H1 (cell line): Measurements from ENCODE around the gene PHF13. TPM values are rescaled to one million over a fixed set of nuclear protein-coding genes. Genes with fewer than 3 reads are reported as not detected.

ENCODE experiments used
- CTCF ChIA-PET: fragments of 300-600 bp; sonication (Branson Sonifier 250); formaldehyde crosslinking; loops from one replicate; lab custom pipeline; 2021; ENCODE audit not compliant: partially characterized antibody; lab: Charles Lee
- POLR2A ChIA-PET: fragments of 300-600 bp; sonication (Branson Sonifier 250); formaldehyde crosslinking; loops from one replicate; lab custom pipeline; 2021; ENCODE audit warnings: inconsistent platforms; ENCODE audit not compliant: partially characterized antibody; lab: Charles Lee
- DNase-seq, 2 experiments: peaks; one replicate each; pipeline versions ENCODE4 v3.0.0 to v3.0.0-alpha.2; 2010 to 2022; ENCODE audit warnings: low spot score in 2 of 2, low read depth in 1 of 2, mixed read lengths in 1 of 2
- FAIRE-seq: peaks from 2 replicates; lab custom pipeline; 2011; peaks lifted over from hg19 to GRCh38; lab: Jason Lieb, UNC
- H2AFZ ChIP-seq: 2 replicates; pipeline ENCODE4 v1.8.1; 2012; ENCODE audit warnings: low read length, inconsistent platforms
- H2AK5ac ChIP-seq: 2 replicates; pipeline ENCODE4 v1.6.1; 2013; ENCODE audit warnings: low read depth, low read length
- H2BK120ac ChIP-seq: replicated peaks from 2 replicates; pipeline ENCODE3; 2013; ENCODE audit warnings: low read depth, low read length, inconsistent platforms
- H2BK12ac ChIP-seq: 2 replicates; pipeline ENCODE4 v1.6.1; 2013; ENCODE audit warnings: low read depth, low read length
- H2BK15ac ChIP-seq: 2 replicates; pipeline ENCODE4 v1.6.1; 2013; ENCODE audit warnings: low read length
- H2BK20ac ChIP-seq: 2 replicates; pipeline ENCODE4 v1.6.1; 2013; ENCODE audit warnings: low read length
- H2BK5ac ChIP-seq: 2 replicates; pipeline ENCODE4 v1.6.1; 2013; ENCODE audit warnings: low read depth, low read length
- H3K14ac ChIP-seq: 2 replicates; pipeline ENCODE4 v1.6.1; 2013; ENCODE audit warnings: inconsistent platforms; ENCODE audit not compliant: insufficient read length
- H3K18ac ChIP-seq: 2 replicates; pipeline ENCODE4 v1.6.1; 2013; ENCODE audit warnings: low read length; ENCODE audit errors: extremely low read depth
- H3K23ac ChIP-seq: 2 replicates; pipeline ENCODE4 v1.6.1; 2013; ENCODE audit warnings: inconsistent platforms; ENCODE audit not compliant: insufficient read length
- H3K23me2 ChIP-seq: 2 replicates; pipeline ENCODE4 v1.6.1; 2013; ENCODE audit warnings: low read depth, low read length
- H3K27ac ChIP-seq: 2 replicates; pipeline ENCODE4 v1.6.1; 2011; ENCODE audit warnings: low read depth, low read length, inconsistent platforms
- H3K27me3 ChIP-seq, 4 experiments: replicated peaks in 1 of 4; 1 replicate in 1 of 4; 2 replicates in 3 of 4; pipeline versions ENCODE4 v1.6.1 to v1.8.1; 2011 to 2013; ENCODE audit warnings: low read length in 3 of 4, mild to moderate bottlenecking in 3 of 4, inconsistent platforms in 2 of 4, mixed read lengths in 2 of 4, moderate library complexity in 1 of 4; ENCODE audit not compliant: control insufficient read depth in 3 of 4, insufficient read depth in 3 of 4; ENCODE audit errors: extremely low read depth in 1 of 4
- H3K36me3 ChIP-seq, 4 experiments: 2 replicates each; pipeline versions ENCODE4 v1.6.1 to v1.8.1; 2011 to 2013; ENCODE audit warnings: mild to moderate bottlenecking in 4 of 4, low read length in 3 of 4, moderate library complexity in 2 of 4, control low read depth in 1 of 4, inconsistent platforms in 1 of 4; ENCODE audit not compliant: insufficient read depth in 4 of 4, control insufficient read depth in 2 of 4
- H3K4ac ChIP-seq: replicated peaks from 2 replicates; pipeline ENCODE3; 2013; ENCODE audit warnings: low read length, low read depth, mixed read lengths, inconsistent platforms; ENCODE audit not compliant: insufficient read length
- H3K4me1 ChIP-seq, 4 experiments: replicated peaks in 1 of 4; 1 replicate in 1 of 4; 2 replicates in 3 of 4; pipeline versions ENCODE4 v1.6.1 to v1.8.1; 2011 to 2013; ENCODE audit warnings: low read length in 3 of 4, inconsistent platforms in 2 of 4, mixed read lengths in 1 of 4; ENCODE audit not compliant: insufficient read depth in 4 of 4, control insufficient read depth in 3 of 4
- H3K4me2 ChIP-seq, 2 experiments: 2 replicates each; pipeline versions ENCODE4 v1.6.1 to v1.8.1; 2011 to 2013; ENCODE audit warnings: low read depth in 2 of 2, low read length in 2 of 2, control low read depth in 1 of 2, inconsistent platforms in 1 of 2, mild to moderate bottlenecking in 1 of 2; ENCODE audit not compliant: insufficient read depth in 1 of 2
- H3K4me3 ChIP-seq, 4 experiments: fragments of 200-600, 300-600 bp in 1 of 4; sonication (generic), shearing (Covaris generic), sonication (Bioruptor Twin) in 1 of 4; 2 replicates each; pipeline versions ENCODE4 v1.5.1 to v1.8.1; 2011 to 2016; ENCODE audit warnings: low read length in 4 of 4, low read depth in 3 of 4, control low read depth in 2 of 4, inconsistent platforms in 2 of 4, mild to moderate bottlenecking in 2 of 4, mixed read lengths in 1 of 4, moderate library complexity in 1 of 4; ENCODE audit not compliant: insufficient read depth in 2 of 4; ENCODE audit errors: extremely low read depth in 1 of 4
- H3K56ac ChIP-seq: replicated peaks from 2 replicates; pipeline ENCODE3; 2013; ENCODE audit warnings: low read depth, mild to moderate bottlenecking, mixed read lengths, low read length, inconsistent platforms; ENCODE audit not compliant: insufficient read length
- H3K79me1 ChIP-seq: 2 replicates; pipeline ENCODE4 v1.6.1; 2013; ENCODE audit warnings: low read depth, low read length, control low read depth
- H3K79me2 ChIP-seq, 2 experiments: 2 replicates each; pipeline versions ENCODE4 v1.6.1 to v1.8.1; 2012 to 2013; ENCODE audit warnings: low read length in 2 of 2, mild to moderate bottlenecking in 2 of 2, inconsistent platforms in 1 of 2; ENCODE audit not compliant: insufficient read depth in 2 of 2, control insufficient read depth in 1 of 2
- H3K9ac ChIP-seq, 4 experiments: replicated peaks in 1 of 4; 1 replicate in 1 of 4; 2 replicates in 3 of 4; pipeline versions ENCODE4 v1.6.1 to v1.8.1; 2011 to 2013; ENCODE audit warnings: low read depth in 3 of 4, low read length in 3 of 4, control low read depth in 2 of 4, mild to moderate bottlenecking in 2 of 4, moderate library complexity in 2 of 4, inconsistent platforms in 1 of 4; ENCODE audit errors: extremely low read depth in 1 of 4
- H3K9me3 ChIP-seq, 2 experiments: 2 replicates each; pipeline versions ENCODE4 v1.6.1 to v1.8.1; 2012 to 2013; ENCODE audit warnings: mild to moderate bottlenecking in 2 of 2, moderate library complexity in 2 of 2, control low read depth in 1 of 2, inconsistent platforms in 1 of 2, low read depth in 1 of 2, low read length in 1 of 2, mixed read lengths in 1 of 2; ENCODE audit not compliant: insufficient read depth in 2 of 2
- H4K20me1 ChIP-seq, 2 experiments: replicated peaks in 1 of 2; 2 replicates each; pipeline versions ENCODE3 to v1.8.1; 2011 to 2013; ENCODE audit warnings: inconsistent platforms in 2 of 2, low read length in 2 of 2, mild to moderate bottlenecking in 1 of 2; ENCODE audit not compliant: insufficient read depth in 2 of 2, control insufficient read depth in 1 of 2
- H4K5ac ChIP-seq: 2 replicates; pipeline ENCODE4 v1.6.1; 2013; ENCODE audit warnings: low read length, low read depth, mixed read lengths, inconsistent platforms; ENCODE audit not compliant: insufficient read length
- H4K8ac ChIP-seq: 2 replicates; pipeline ENCODE4 v1.8.0; 2013; ENCODE audit warnings: mild to moderate bottlenecking, moderate library complexity, low read length, inconsistent platforms; ENCODE audit not compliant: insufficient read depth; ENCODE audit errors: extremely low read depth
- H4K91ac ChIP-seq: replicated peaks from 2 replicates; pipeline ENCODE3; 2013; ENCODE audit warnings: low read length, mixed read lengths, inconsistent platforms; ENCODE audit not compliant: insufficient read length
- ZNF274 ChIP-seq: IDR thresholded peaks from 2 replicates; pipeline ENCODE4 v1.7.0; 2012; ENCODE audit warnings: low read length, borderline replicate concordance; ENCODE audit errors: extremely low read depth
- WGBS, 2 experiments: shearing (Covaris generic) in 1 of 2; methylation state at CpG; one replicate each; pipeline versions ENCODE4 v1.1.6 to v1.1.7; 2013 to 2015; ENCODE audit warnings: low lambda C conversion rate in 2 of 2, mixed read lengths in 2 of 2, inconsistent platforms in 1 of 2, low coverage in 1 of 2, missing lambda C conversion rate in 1 of 2; ENCODE audit not compliant: insufficient replicate concordance in 2 of 2, insufficient coverage in 1 of 2, insufficient read length in 1 of 2; ENCODE audit errors: extremely low coverage in 1 of 2, missing lambda C conversion rate in 1 of 2; 5-methylcytosine and 5-hydroxymethylcytosine counted together
- polyA plus RNA-seq, 7 experiments: library from polyadenylated mRNA; depleted of rRNA in 3 of 7; stranded (reverse) in 5 of 7; unstranded in 2 of 7; fragments of >200 nt in 5 of 7; fragments of 200-250 nt in 2 of 7; gene quantifications; 1 replicate in 5 of 7; 2 replicates in 1 of 7; 4 replicates in 1 of 7; pipeline versions ENCODE4 v1.2.1 to v1.2.3, GENCODE V29; 2011 to 2013; ENCODE audit warnings: missing spikeins in 2 of 7, mixed read lengths in 2 of 7
- total RNA-seq: library from RNA; stranded (reverse); fragmentation: NEBNext Ultra II Directional; extraction: Animal tissue kit (Norgen Biotek cat#: 25700); gene quantifications from 2 replicates; pipeline ENCODE4 v1.2.1, GENCODE V29; 2021

PHF13 gene
- total and polyA plus RNA-seq, 2 of the 8 experiments (the other 6 are each of a cell fraction or from before 2014, with no cell fraction given), result 11.7 to 39.6 TPM

DNA sequence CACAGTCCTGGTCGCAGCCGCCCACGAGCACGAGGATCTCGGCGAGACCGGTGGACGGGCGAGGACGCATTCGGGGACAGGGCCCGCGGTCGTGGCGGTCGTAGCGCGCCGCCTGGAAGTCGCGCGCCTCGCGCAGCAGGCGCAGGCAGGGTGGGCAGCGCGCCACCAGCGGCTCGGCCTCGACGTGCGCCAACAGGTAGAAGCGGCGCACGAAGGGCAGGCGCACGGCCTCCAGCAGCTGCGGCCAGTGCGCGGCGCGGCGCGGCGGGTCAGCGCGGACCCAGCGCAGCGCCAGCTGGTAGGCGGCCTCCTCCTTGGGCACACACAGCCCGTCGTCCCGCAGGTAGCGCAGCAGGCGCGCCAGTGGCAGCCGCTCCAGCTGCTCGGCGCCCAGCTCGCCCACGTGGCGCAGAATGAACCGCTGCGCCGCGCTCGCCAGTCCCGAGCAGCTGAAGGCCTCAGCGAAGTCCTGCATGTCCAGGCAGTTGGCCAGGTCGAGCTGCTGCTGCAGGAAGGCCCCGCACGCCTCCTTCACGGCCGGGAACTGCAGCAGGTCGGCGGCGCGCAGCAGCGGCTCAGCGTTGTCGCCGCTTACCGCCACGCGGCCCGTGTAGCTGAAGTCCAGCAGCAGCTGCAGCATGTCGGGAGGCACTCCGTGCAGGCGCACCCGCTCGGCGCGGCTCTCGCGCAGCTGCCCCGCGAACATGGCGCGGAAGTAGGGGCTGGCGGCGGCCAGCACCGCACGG, 11.4 kb upstream of the PHF13 start:
- DNase-seq, result no peak
- Histone ChIP-seq H3K18ac (peak overlapping the region; percentile 97), H4K20me1 (peaks cover 24 to 28% of the 10 kb centered on the region in 2 experiments), H2AK5ac (peak overlapping the region; percentile 88; the same call in 1 of the 2 replicates), H3K9me3 (no peaks in the 10 kb centered on the region), H3K36me3 (peaks cover 8 to 16% (median 14%) of the 10 kb centered on the region in 4 experiments; a peak in 7 of 8 replicates), H4K5ac (peak overlapping the region; percentile 63), H4K8ac (peak overlapping the region; percentile 93; the same call in 1 of the 2 replicates), H2BK5ac (peak overlapping the region; percentile 93; the same call in 1 of the 2 replicates), H3K79me2 (peaks cover 22 to 48% of the 10 kb centered on the region in 2 experiments; a peak in 3 of 4 replicates), H3K23me2 (peaks cover 18% of the 10 kb centered on the region), H3K27ac (0 out of 2 replicates have a peak overlapping the region, but pooled peaks have one; percentile 27), H2AFZ (peak overlapping the region; percentile 25; the same call in 1 of the 2 replicates), H3K27me3 (no peaks in the 10 kb centered on the region; a peak in 1 of 7 replicates), H3K4me2 (peak overlapping the region; percentile 91 to 94), H2BK120ac (no peak overlapping the region), H3K4me1 (peaks cover 2 to 13% (median 9%) of the 10 kb centered on the region in 4 experiments), H2BK20ac (no peak overlapping the region), H3K4ac (peak overlapping the region; percentile 98), H3K23ac (no peak overlapping the region), H2BK12ac (peak overlapping the region; percentile 75; the same call in 1 of the 2 replicates), H4K91ac (peak overlapping the region; percentile 94), H3K56ac (peak overlapping the region; percentile 67), H3K79me1 (peaks cover 21% of the 10 kb centered on the region), H3K4me3 (peak overlapping the region; percentile 75 to 92 (median 86)), H2BK15ac (peak overlapping the region; percentile 92; the same call in 1 of the 2 replicates), H3K9ac (peak overlapping the region; percentile 77 to 91 (median 82)), H3K14ac (peak overlapping the region; percentile 42)
- ChIA-PET CTCF (interaction anchor here (0.7 to 3.3 kb wide), 9 partner anchors 8 to 73 kb away, joined by 3 to 16 read pairs (median 5); partner anchors contain the start of gene TAS1R1), POLR2A (interaction anchor here (0.6 to 10.8 kb wide), 25 partner anchors 8 to 403 kb away, joined by 3 to 196 read pairs (median 4); partner anchors contain the start of genes NOL9, PHF13, TAS1R1 and THAP3)
- FAIRE-seq, result no peak
- WGBS, 2 experiments, result 1% methylated on average over 100 of the region's 103 CpGs; no CpG with 5 or more reads in 1 of the 2 experiments
- no peak for TF ChIP-seq ZNF274
